HG02870 (cell line): Measurements from ENCODE around the gene MXRA8.
"Not testable (repeated sequence)": the region's sequence is repeated elsewhere in the genome, so short reads cannot be mapped to it uniquely, and the experiment has no call there.

Experiments used
- ATAC-seq: cut with Tn5 transposase; IDR thresholded peaks from one replicate; pipeline ENCODE4 v1.9.1; 2021; ENCODE audit warnings: mild to moderate bottlenecking, moderate library complexity; ENCODE audit not compliant: unreplicated experiment

MXRA8 gene

DNA sequence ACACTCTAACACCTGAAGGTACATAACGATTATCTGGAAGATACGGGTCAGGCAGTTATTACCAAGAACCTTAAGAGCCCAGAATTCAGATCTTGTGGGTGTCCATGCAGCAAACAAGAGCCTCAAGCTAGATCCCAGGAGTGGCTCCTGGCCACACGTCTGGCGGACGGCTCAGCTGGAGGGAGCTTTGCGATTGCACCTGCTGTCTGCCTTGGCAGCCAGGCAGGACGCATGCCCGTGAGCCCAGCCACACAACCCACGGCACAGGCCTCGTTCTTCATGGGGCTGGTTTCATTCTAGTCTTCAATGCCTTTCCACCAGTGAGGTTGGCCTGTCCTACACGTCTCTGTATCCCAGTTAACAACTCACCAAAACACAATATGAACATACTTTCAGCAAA lies 35.1 kb upstream of the MXRA8 start:
- ATAC-seq: no peak

DNA sequence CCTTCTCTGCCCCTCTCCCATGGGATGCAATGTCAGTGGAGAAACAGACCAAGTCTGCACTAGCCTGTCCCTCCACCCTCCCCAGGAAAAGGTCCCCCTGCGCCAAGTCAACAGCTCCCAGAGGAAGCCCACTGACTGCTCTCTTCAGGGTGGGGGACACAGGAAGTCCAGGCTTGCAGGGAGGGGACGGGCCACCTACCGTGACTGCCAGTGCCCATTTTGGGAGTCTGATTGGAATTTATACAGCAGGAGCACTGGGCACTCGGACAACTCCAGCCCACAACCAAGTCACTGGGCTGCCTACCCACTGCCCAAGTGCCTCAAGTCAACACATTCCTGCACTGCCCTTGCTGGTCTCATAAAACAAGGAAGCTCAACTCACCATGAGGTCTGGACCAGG lies 34.7 kb upstream of the MXRA8 start:
- ATAC-seq: no peak

DNA sequence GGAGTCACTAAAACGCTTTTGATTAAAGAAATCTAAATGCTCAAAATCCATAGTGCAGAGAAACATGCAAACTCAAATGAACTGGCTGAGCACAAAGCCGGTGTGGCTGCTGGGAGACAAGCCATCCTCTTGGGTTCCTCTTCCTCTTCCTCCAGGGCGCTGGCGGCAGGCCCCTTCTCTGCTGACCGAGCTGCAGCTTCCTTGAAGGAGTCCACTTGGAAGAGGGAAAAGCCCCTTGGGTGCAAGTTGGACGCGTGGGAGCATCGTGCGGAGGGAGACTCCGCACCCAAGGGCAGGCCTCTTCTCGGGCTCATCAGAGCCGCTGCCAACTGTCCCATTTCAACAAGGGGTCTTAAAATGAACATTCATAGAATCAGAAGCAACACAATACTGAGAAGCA lies 32.9 kb upstream of the MXRA8 start:
- ATAC-seq: no peak

DNA sequence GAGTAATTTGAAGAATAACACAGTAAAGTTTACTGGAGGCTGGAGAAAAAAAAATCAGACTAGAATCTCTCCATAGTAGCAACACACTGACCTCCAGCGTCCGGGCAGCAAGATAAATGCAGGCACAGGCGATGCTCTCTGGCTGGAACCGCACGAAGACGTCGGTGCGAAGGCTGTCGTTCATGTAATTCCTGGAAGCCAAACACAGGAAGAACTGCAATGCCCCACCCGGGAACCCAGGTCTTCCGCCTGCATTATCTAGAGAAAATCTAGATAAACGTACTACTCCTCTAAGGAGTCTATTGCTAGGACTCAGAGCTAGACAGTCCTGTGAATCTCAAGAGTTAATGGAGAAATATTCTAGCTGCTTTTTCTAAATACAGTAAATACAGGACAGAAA lies 32.3 kb upstream of the MXRA8 start:
- no peak for ATAC-seq

DNA sequence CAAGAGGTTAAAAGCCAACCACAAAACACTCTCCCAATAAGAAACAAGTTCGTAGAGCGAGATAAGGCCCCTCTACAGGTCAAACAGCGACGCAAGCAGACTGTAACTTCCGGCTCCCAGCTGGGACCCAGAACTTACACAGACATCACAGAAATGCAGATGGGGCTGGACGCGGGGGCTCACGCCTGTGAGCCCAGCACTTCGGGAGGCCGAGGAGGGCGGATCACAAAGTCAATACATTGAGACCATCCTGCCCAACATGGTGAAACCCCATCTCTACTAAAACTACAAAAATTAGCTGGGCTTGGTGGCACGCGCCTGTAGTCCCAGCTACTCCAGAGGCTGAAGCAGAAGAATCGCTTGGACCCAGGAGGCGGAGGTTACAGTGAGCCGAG lies 29.7 kb upstream of the MXRA8 start:
- no peak for ATAC-seq

DNA sequence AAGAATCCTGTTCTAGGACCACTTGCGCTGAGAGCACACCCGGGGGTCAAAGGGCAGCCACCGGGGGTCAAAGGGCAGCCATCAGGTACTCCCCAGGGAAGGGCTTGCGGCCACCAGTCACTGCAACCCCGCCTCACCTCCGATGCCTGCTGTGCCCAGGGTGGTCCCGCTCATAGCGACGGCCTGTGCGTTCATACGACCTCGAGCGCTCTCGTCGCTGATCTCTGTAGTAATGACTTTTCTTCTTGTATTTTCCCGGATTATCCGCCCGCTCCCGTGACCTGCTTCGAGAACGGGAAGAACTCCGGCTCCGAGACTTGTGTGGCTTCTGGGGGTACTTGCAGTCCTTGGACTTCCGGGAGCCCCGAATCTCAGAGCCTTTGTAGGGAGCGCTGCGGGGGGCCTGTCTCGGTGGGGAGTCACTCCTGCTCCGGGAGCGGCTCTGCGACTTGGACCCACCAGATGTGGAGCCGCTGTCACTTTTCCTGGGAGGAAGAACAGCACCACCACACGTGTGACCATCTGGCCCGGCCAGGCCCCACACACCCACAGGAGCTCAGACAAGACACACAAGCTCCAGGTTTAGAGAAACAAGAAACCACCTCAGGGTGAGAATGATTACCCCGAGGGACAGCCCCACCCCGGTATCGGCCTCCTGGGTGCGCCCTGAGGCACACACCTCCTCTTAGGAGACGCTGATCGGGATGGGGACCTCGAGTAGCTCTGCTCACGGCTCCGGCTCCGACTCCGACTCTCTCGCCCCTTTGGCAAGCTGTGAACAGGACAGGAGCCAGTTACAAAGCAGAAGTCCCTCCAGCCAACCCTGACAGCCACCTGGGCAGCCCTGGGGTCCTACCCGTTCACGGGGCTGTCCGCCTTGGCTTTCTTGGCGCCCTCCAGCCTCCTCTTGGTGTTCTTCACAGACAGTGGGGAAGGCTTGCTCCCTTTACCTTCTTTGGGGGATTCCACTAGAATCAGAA lies 29.0 kb upstream of the MXRA8 start:
- no peak for ATAC-seq

DNA sequence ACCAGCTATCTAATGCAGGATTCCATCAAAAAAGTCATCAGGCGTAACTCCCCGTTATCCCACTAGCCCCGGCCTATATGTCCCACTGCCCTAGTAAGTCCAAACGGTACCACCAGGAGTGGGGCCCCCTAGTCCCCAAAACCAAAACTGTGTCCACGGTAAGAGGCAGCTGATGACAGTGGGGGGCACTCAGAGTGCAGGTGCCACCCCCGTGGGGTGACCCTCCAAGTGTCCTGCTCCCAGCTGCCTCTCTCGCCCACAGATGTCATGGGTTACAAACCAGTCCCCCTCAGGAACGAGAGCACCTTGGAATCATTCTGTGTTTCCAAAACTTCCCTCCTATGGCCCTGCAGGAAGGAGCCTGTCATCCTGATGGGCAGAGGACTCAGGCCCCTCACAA lies 27.6 kb upstream of the MXRA8 start:
- ATAC-seq: no peak

DNA sequence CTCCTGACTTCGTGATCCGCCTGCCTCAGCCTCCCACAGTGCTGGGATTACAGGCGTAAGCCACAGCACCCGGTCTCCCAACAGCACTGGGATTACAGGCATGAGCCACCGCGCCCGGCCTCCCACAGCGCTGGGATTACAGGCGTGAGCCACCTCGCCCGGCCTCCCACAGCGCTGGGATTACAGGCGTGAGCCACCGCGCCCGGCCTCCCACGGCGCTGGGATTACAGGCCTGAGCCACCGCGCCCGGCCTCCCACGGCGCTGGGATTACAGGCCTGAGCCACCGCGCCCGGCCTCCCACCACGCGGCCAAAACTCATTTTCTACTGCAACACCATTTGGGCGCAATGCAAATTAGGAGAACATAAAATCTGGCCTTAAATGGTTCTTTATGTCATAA lies 27.0 kb upstream of the MXRA8 start:
- not testable (repeated sequence) for ATAC-seq

DNA sequence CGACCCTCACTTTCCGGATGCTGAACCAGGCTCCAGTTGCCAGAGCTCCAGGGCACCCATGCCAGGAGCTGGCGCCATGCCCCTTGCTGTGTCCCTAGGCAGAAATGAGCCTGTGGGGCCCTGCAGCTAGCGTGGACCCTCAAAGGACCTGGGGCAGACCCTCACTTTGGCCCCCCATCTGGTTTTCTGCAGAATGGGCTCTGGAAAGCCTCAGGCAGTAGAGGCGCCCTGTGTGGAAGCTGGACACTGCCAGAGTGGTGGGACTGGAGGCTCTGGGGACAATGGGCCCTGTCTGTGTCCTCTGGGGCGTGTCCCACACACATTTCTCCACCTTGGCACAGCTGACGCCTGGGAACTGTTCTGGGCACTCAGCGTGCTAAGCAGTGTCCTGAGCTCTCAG lies 22.9 kb upstream of the MXRA8 start:
- ATAC-seq: no peak

DNA sequence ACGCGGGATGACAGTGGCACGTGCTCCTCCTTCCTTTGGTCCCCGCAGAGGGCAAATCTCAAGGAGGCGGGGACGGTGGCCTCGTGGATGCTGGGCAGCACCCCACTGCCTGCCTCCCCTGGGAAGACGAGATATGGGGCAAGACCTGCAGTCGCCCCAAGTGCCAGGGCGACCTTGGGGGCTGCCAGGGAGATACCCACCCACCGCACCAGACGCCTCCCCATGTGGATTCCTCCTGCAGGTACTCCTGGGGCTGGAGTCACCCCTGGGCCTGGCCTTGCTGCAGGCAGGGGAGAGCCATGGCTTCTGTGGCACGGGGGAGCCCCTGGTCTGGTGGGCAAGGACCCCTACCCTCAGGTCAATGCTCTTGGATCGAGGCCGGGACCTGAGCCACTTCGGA lies 22.5 kb upstream of the MXRA8 start:
- no peak for ATAC-seq

DNA sequence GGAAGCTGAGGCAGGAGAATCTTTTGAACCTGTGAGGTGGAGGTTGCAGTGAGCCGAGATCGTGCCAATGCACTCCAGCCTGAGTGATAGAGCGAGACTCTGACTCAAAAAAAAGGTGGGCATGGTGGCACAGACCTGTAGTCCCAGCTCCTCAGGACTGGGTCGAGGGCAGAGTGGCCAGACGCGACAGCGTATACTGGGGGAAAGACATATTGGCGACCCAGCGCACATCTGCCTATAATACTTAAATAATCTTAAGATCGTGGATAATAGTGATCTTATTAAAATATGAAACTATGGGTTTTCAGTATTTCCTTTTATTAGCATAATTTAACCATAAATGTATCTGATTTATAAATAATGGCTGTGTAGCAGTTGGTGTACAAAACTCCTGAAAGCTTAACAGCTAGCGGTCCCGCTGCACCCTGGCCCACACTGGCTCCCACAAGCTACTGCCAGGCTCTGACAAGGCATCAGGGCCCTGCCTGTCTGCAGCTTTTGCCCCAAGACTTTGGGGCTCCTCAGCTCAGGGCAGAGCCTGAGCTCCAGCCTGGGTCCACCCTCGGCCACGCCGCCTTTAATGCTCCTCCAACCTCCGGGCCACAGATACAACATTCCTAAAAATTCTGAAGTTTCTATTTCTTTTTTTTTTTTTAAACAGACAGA lies 19.3 kb upstream of the MXRA8 start:
- ATAC-seq: no peak

DNA sequence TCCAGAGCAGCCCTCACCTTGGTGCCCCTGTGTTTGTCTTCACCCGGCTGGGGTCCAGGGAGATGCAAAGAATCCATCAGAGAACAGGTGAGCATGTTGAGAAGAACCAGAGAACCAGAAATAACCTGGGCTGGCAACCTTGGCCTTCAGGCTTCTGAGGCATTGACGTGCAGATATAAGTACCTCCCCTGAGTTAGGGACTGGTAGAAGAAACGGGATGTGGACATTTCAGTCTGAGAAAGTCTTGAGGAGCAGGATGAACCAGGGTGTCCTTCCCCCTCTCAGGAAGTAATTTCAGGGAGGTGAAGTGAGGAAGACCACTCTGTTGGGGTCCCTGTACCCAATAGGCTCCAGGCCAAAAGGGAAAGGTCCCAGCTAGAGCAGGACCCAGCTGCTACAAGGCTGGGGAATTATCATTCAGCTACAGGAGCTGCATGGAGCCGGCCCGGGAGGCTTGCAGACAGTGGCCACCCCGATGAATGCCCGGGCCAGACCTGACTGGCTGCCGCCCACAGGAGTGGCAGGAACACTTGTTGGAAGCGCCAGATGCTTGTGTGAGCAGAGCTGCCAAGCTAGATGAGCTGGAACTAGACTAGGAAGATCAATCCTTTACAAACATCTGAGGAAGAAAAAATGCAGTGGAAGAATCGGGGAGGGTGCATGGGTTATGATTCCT lies 18.3 kb upstream of the MXRA8 start:
- no peak for ATAC-seq

DNA sequence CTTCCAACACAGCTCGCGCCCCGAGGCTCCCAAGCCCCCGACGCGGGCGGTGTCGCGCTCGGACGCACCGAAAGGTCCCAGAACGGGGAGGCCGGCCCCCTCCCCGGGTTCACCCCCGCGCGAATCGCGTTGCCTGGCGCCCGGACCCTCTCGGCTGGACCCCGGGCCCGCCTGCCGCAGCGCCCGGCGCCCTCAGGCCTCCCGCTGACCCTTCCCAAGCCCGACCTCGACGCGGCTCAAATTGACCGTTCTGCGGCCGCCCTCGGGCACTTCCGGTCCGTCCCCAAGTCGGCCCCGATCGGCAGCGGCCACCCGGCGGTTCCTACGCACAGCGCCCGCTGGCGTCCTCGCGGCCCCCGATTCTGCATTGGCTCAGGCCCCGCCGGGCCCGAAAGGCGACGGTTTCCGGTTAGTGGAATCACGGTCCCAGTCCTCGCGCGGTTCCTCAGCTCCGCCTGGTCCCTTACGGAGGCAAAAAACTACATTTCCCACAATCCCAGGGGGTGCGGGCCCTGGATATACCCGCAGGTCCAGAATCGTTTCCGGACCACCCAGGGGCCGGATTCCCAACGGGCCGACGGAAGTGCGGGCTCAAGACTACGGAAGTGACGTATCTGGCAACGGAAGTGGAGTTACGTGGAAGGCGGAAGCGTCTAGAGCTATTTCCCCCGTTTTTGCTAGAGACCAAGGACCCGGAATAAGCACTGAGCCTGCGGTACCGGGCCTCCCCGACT lies 16.7 kb upstream of the MXRA8 start, which contains the start of gene AURKAIP1:
TSS of gene AURKAIP1 (minus strand) at position 279 of the 734 bp plus-strand sequence. CDS start 451 bp downstream, outside the sequence.
- ATAC-seq: peak; percentile 85

DNA sequence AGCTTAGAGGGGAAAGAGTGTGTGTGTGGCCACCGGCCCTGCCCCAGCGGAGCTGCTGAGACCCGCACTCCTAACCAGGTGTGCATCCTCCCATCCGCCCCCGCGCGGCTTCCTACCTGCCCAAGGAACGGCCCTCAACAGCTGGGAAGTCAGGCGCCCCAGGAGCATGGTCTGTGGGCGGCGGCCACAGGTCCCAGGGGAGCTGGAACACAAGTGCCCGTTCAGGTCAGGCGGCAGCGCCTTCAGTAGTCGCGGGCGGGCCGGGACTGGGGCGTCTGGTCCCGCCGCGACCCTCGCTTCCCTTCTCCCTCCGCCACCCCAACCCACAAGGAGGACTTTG lies 16.2 kb upstream of the MXRA8 start:
- peak; percentile 5 for ATAC-seq

DNA sequence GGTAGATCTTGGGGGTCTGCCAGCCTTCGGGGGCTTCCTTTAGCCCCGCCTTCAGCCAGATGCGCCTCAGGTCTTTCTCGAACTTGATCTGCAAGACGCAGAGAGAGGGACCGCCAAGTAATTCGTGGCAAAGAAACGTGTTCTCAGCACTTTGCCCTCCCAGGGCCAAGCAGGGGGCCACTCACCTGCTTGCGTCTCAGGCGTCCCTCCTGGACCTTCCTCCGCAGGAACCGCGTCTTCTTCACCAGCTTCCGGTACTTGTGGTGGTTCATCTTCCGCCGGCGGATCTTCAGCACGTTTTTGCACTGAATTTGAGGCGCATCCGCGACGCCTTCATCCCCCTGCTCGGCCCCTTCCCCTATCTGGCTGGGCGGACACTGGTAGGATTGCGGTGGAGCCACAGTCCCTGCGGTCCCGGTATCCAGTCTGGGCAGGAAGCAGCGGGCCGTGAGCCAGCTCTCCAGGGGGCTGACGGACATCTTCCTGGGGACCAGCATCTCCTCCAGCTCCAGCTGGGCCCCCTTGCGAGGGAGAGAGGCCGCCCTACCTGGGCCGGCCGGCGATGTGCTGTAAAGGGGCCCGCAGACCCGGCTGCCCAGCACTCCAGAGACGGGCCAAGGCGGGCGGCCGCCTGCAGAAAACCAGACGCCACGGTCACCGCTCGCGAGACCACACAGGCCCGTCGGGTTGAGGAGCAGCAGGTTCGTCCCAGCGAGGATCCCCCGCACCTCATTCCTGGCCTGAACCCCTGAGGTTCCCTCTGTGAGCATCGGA lies 15.6 kb upstream of the MXRA8 start:
- ATAC-seq: no peak

DNA sequence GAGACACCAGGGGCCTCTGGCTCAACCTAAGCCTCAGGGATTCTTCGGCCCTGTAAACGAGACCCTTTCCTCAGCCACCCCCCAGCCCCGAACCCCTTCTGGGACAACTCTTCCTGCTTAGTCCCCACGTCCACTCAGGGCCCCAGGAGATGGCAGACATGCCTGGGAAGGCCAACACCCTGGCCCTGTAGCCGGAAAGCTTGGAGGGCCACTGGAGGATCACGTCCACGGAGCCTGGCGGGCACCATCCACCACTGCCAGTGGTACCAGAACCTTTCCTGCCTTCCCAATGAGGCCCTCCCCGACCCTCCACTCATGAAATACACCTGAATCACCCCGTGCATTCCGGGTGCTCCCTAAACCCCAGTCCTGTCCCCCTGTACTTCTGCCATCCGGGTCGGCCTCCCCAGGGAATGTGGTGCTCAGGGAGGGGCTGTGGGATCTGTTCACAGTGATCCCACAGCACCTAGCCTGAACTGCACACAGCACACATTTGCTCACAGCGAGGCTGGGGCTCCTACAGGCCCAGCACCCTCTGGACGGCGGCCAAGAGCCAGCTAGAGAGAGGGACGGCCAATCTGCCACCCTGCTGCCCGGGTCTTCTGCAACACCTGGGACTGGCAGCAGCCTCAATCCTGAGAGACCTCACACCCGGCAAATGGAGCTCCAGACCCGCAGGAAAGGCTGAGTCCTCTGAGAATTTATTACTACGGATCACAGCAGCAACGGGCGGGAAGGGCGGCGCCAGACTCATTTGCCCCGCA lies 14.9 kb upstream of the MXRA8 start:
- ATAC-seq: no peak

DNA sequence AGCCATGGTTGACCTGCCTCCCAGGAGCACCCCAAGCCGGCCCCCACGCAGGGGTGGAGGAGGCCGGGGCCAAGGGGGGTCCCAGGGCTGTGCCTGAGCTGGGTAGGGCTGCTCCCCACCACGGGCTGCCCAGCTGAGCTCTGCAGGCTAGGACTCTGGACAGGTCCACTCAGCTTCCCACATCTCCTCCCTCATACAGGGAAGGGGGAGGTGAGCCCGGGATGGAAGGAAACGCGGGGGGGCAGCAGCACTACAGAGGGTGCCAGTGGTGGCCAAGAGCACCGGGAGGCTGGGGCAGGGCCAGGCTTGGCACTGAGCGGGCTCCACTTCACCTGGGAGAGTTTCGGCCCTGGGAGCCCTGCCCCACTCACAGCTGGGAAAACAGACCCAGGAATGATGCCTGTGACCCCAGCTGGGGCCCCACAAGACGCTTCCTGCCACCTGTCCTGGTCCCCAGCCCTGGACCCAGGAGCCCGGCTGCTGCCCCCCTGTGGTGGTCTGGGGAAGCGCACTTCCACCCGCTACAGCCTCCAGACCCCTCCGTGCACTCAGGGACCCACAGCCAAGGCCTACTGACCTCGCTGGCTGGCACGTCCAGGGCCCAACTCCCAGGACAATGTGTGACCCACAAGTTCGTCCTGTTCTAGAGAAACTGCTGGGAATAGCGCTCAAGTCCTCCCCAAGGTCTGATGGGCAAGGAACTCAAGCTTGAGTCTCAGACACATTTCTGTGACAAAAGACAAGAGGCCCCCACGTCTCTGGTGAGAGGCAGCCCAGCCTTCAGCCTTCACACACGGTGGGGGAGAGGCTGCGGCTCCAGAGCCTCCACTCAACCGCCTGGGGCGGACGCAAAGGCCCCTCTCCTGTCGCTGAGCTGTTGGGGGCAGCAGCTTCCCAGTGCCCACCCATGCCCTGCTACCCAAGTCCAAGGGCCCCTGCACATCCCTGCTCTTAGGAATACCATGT lies 13.7 kb upstream of the MXRA8 start:
- ATAC-seq: no peak

DNA sequence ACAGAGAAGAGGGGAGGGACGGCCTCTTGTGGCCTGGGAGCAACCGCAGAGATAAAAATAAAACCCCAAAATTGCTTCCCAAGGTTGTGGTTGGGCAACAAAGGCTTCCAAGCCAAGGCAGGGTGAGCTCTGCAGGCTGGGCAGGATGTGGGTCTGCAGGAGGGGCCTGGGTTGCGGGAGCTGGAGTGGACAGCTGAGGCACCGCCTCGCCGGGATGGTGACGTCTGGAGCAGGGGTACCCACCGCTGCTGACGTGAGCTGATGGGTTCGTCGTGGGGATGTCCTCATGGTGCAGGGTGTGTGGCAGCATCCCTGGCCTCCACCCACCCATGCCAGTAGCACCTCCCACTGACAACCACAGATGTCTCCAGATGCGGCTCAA lies 13.0 kb upstream of the MXRA8 start:
- no peak for ATAC-seq
